Activated naive CD8-positive, alpha-beta T cell treated with anti-CD3 and anti-CD28 coated beads for 36 hours (primary cell): Measurements from ENCODE around the gene MRPL42. TPM values are rescaled to one million over a fixed set of nuclear protein-coding genes. Genes with fewer than 3 reads are reported as not detected.

Source experiments
- DNase-seq: peaks from one replicate; pipeline ENCODE4 v3.0.0; 2021
- H3K27ac Mint-ChIP-seq: one replicate; pipeline ENCODE4 v1.8.0; 2022; ENCODE audit warnings: mild to moderate bottlenecking, moderate library complexity, mixed read lengths
- H3K27me3 Mint-ChIP-seq: one replicate; pipeline ENCODE4 v1.8.0; 2022; ENCODE audit warnings: mild to moderate bottlenecking, mixed read lengths
- H3K36me3 Mint-ChIP-seq: one replicate; pipeline ENCODE4 v1.8.0; 2021; ENCODE audit warnings: mild to moderate bottlenecking, mixed read lengths
- H3K4me1 Mint-ChIP-seq: one replicate; pipeline ENCODE4 v1.8.0; 2021; ENCODE audit warnings: mixed read lengths
- H3K4me3 Mint-ChIP-seq: one replicate; pipeline ENCODE4 v1.8.0; 2022; ENCODE audit warnings: mild to moderate bottlenecking, moderate library complexity, mixed read lengths
- H3K9me3 Mint-ChIP-seq: one replicate; pipeline ENCODE4 v1.8.0; 2022; ENCODE audit warnings: mixed read lengths
- total RNA-seq, 2 experiments: library from RNA; stranded (reverse); gene quantifications; one replicate each; pipeline ENCODE4 v1.2.3, GENCODE V29; 2021

MRPL42 gene
- total RNA-seq, 2 experiments from 2014 or later: 92.4 to 93.4 TPM

GRCh38 chr12:93440043-93440835 lies 27.1 kb upstream of the MRPL42 start:
- Mint-ChIP-seq H3K36me3 (peaks cover 21% of the 10 kb centered on the region), H3K27ac (peak overlapping the region; percentile 94), H3K27me3 (no peaks in the 10 kb centered on the region), H3K4me3 (peak overlapping the region; percentile 92), H3K4me1 (peaks cover 59% of the 10 kb centered on the region), H3K9me3 (no peaks in the 10 kb centered on the region)
- no peak for DNase-seq

GRCh38 chr12:93441081-93441616 lies 26.2 kb upstream of the MRPL42 start:
- H3K36me3 Mint-ChIP-seq: peaks cover 19% of the 10 kb centered on the region
- peak overlapping the region; percentile 92 for H3K4me3 Mint-ChIP-seq
- H3K4me1 Mint-ChIP-seq: peaks cover 54% of the 10 kb centered on the region
- peak overlapping the region; percentile 94 for H3K27ac Mint-ChIP-seq
- peak; percentile 41 for DNase-seq
- H3K27me3 Mint-ChIP-seq: no peaks in the 10 kb centered on the region
- H3K9me3 Mint-ChIP-seq: no peaks in the 10 kb centered on the region

GRCh38 chr12:93441617-93442410 lies 25.5 kb upstream of the MRPL42 start, which contains the start of gene UBE2N:
UBE2N (minus strand) TSS chr12:93441947; CDS start chr12:93441884, 63 bp downstream.
- DNase-seq: peak; percentile 98
- H3K9me3 Mint-ChIP-seq: no peaks in the 10 kb centered on the region
- H3K36me3 Mint-ChIP-seq: peaks cover 16% of the 10 kb centered on the region
- H3K27ac Mint-ChIP-seq: peak within 1 kb of the TSS; percentile 98
- peaks cover 47% of the 10 kb centered on the region for H3K4me1 Mint-ChIP-seq
- peak within 1 kb of the TSS; percentile 97 for H3K4me3 Mint-ChIP-seq
- H3K27me3 Mint-ChIP-seq: no peaks in the 10 kb centered on the region

GRCh38 chr12:93442411-93443340 lies 24.6 kb upstream of the MRPL42 start:
- H3K27ac Mint-ChIP-seq: peak overlapping the region; percentile 98
- DNase-seq: no peak
- peaks cover 41% of the 10 kb centered on the region for H3K4me1 Mint-ChIP-seq
- H3K36me3 Mint-ChIP-seq: peaks cover 12% of the 10 kb centered on the region
- H3K27me3 Mint-ChIP-seq: no peaks in the 10 kb centered on the region
- peak overlapping the region; percentile 97 for H3K4me3 Mint-ChIP-seq
- no peaks in the 10 kb centered on the region for H3K9me3 Mint-ChIP-seq

- Mint-ChIP-seq H3K9me3 (no peaks in the 10 kb centered on the region), H3K36me3 (peaks cover 12% of the 10 kb centered on the region), H3K4me1 (peaks cover 37% of the 10 kb centered on the region), H3K27ac (no peak overlapping the region), H3K27me3 (no peaks in the 10 kb centered on the region), H3K4me3 (no peak overlapping the region)
- no peak for DNase-seq
Observed at GRCh38 chr12:93443576-93443975, 23.7 kb upstream of the MRPL42 start.

- Mint-ChIP-seq H3K4me1 (peaks cover 26% of the 10 kb centered on the region), H3K27me3 (no peaks in the 10 kb centered on the region), H3K4me3 (no peak overlapping the region), H3K9me3 (no peaks in the 10 kb centered on the region), H3K27ac (no peak overlapping the region), H3K36me3 (no peaks in the 10 kb centered on the region)
- DNase-seq: no peak
Observed at GRCh38 chr12:93447555-93448290, 19.6 kb upstream of the MRPL42 start.

GRCh38 chr12:93448796-93449195 lies 18.5 kb upstream of the MRPL42 start:
- Mint-ChIP-seq H3K27ac (no peak overlapping the region), H3K27me3 (no peaks in the 10 kb centered on the region), H3K4me1 (peaks cover 17% of the 10 kb centered on the region), H3K9me3 (no peaks in the 10 kb centered on the region), H3K4me3 (no peak overlapping the region), H3K36me3 (no peaks in the 10 kb centered on the region)
- no peak for DNase-seq

GRCh38 chr12:93449277-93449676 lies 18.0 kb upstream of the MRPL42 start:
- Mint-ChIP-seq H3K9me3 (no peaks in the 10 kb centered on the region), H3K27ac (no peak overlapping the region), H3K27me3 (no peaks in the 10 kb centered on the region), H3K4me3 (no peak overlapping the region), H3K36me3 (no peaks in the 10 kb centered on the region), H3K4me1 (peaks cover 17% of the 10 kb centered on the region)
- DNase-seq: no peak

- no peak for DNase-seq
- H3K27me3 Mint-ChIP-seq: peaks cover 6% of the 10 kb centered on the region
- no peaks in the 10 kb centered on the region for H3K36me3 Mint-ChIP-seq
- H3K9me3 Mint-ChIP-seq: no peaks in the 10 kb centered on the region
- H3K27ac Mint-ChIP-seq: no peak overlapping the region
- peaks cover 17% of the 10 kb centered on the region for H3K4me1 Mint-ChIP-seq
- H3K4me3 Mint-ChIP-seq: peak overlapping the region; percentile 22
Observed at GRCh38 chr12:93451423-93452158, 15.7 kb upstream of the MRPL42 start.

- no peaks in the 10 kb centered on the region for H3K9me3 Mint-ChIP-seq
- H3K4me1 Mint-ChIP-seq: peaks cover 10% of the 10 kb centered on the region
- no peaks in the 10 kb centered on the region for H3K36me3 Mint-ChIP-seq
- H3K4me3 Mint-ChIP-seq: no peak overlapping the region
- DNase-seq: no peak
- H3K27me3 Mint-ChIP-seq: peaks cover 6% of the 10 kb centered on the region
- no peak overlapping the region for H3K27ac Mint-ChIP-seq
Observed at GRCh38 chr12:93453633-93454032, 13.7 kb upstream of the MRPL42 start.

GRCh38 chr12:93456077-93456476 lies 11.2 kb upstream of the MRPL42 start:
- H3K36me3 Mint-ChIP-seq: no peaks in the 10 kb centered on the region
- H3K4me1 Mint-ChIP-seq: no peaks in the 10 kb centered on the region
- H3K27ac Mint-ChIP-seq: no peak overlapping the region
- H3K27me3 Mint-ChIP-seq: peaks cover 6% of the 10 kb centered on the region
- no peak for DNase-seq
- H3K4me3 Mint-ChIP-seq: no peak overlapping the region
- no peaks in the 10 kb centered on the region for H3K9me3 Mint-ChIP-seq

- H3K27me3 Mint-ChIP-seq: peaks cover 7% of the 10 kb centered on the region
- H3K9me3 Mint-ChIP-seq: no peaks in the 10 kb centered on the region
- no peak overlapping the region for H3K27ac Mint-ChIP-seq
- DNase-seq: no peak
- no peaks in the 10 kb centered on the region for H3K4me1 Mint-ChIP-seq
- no peaks in the 10 kb centered on the region for H3K36me3 Mint-ChIP-seq
- H3K4me3 Mint-ChIP-seq: no peak overlapping the region
Observed at GRCh38 chr12:93459097-93459496, 8.2 kb upstream of the MRPL42 start.

GRCh38 chr12:93460003-93460402 lies 7.3 kb upstream of the MRPL42 start:
- no peak for DNase-seq
- no peak overlapping the region for H3K27ac Mint-ChIP-seq
- no peaks in the 10 kb centered on the region for H3K4me1 Mint-ChIP-seq
- peaks cover 9% of the 10 kb centered on the region for H3K27me3 Mint-ChIP-seq
- H3K36me3 Mint-ChIP-seq: no peaks in the 10 kb centered on the region
- no peaks in the 10 kb centered on the region for H3K9me3 Mint-ChIP-seq
- H3K4me3 Mint-ChIP-seq: no peak overlapping the region
